Activated T-helper 1 cell treated with anti-CD3 and anti-CD28 coated beads, Interleukin-12 subunit alpha, Interleukin-12 subunit beta, Interleukin-2, Interleukin-4 antibody, amounts not matched to agents 30 ng/mL and 10 ng/mL and 1 ng/mL, durations not matched to agents 14 hours and 24 hours and 36 hours (primary cell): ENCODE data around the gene DOCK1. TPM values are rescaled to one million over a fixed set of nuclear protein-coding genes. Genes with fewer than 3 reads are reported as not detected.
A peak's percentile ranks its signal among the peaks of the same experiment; 100 is the strongest.
"Not testable (repeated sequence)": the region's sequence is repeated elsewhere in the genome, so short reads cannot be mapped to it uniquely, and the experiment has no call there.

ENCODE experiments used
- DNase-seq: peaks from one replicate; pipeline ENCODE4 v3.0.0; 2021; ENCODE audit warnings: low spot score
- H3K27ac Mint-ChIP-seq: one replicate; pipeline ENCODE4 v1.8.0; 2021; ENCODE audit warnings: mild to moderate bottlenecking, mixed read lengths
- H3K27me3 Mint-ChIP-seq: one replicate; pipeline ENCODE4 v1.8.0; 2022; ENCODE audit warnings: mild to moderate bottlenecking, moderate library complexity, mixed read lengths; ENCODE audit not compliant: insufficient read depth
- H3K36me3 Mint-ChIP-seq: one replicate; pipeline ENCODE4 v1.8.0; 2021; ENCODE audit warnings: low read depth, mixed read lengths
- H3K4me1 Mint-ChIP-seq: one replicate; pipeline ENCODE4 v1.8.0; 2021; ENCODE audit warnings: low read depth, mixed read lengths
- H3K4me3 Mint-ChIP-seq: one replicate; pipeline ENCODE4 v1.8.0; 2021; ENCODE audit warnings: mild to moderate bottlenecking, moderate library complexity, mixed read lengths
- H3K9me3 Mint-ChIP-seq: one replicate; pipeline ENCODE4 v1.8.0; 2021; ENCODE audit warnings: mixed read lengths
- intact Hi-C: fragments of 100-400 bp; cut with micrococcal nuclease; formaldehyde crosslinking; loops from one replicate; pipeline ENCODE4 v1.15.1; 2024
- total RNA-seq: library from RNA; stranded (reverse); gene quantifications from 2 replicates; pipeline ENCODE4 v1.2.3, GENCODE V29; 2022

Gene DOCK1
- total RNA-seq, 1 donor from 2014 or later: 0.75 TPM

- no peaks in the 10 kb centered on the region for H3K4me1 Mint-ChIP-seq
- peaks cover 9% of the 10 kb centered on the region for H3K9me3 Mint-ChIP-seq
- H3K27me3 Mint-ChIP-seq: peaks cover 20% of the 10 kb centered on the region
- no peak overlapping the region for H3K4me3 Mint-ChIP-seq
- DNase-seq: no peak
- no peaks in the 10 kb centered on the region for H3K36me3 Mint-ChIP-seq
- intact Hi-C loops: no loop called here
- no peak overlapping the region for H3K27ac Mint-ChIP-seq
Measured at GRCh38 chr10:127283017-127283416, 377.8 kb downstream of the DOCK1 start.

- no peaks in the 10 kb centered on the region for H3K36me3 Mint-ChIP-seq
- intact Hi-C loops: no loop called here
- DNase-seq: no peak
- no peaks in the 10 kb centered on the region for H3K4me1 Mint-ChIP-seq
- H3K9me3 Mint-ChIP-seq: peaks cover 11% of the 10 kb centered on the region
- H3K27me3 Mint-ChIP-seq: peaks cover 18% of the 10 kb centered on the region
- no peak overlapping the region for H3K4me3 Mint-ChIP-seq
- no peak overlapping the region for H3K27ac Mint-ChIP-seq
Measured at GRCh38 chr10:127283576-127283975, 378.3 kb downstream of the DOCK1 start.

- no peak for DNase-seq
- Mint-ChIP-seq H3K27ac (no peak overlapping the region), H3K4me3 (no peak overlapping the region), H3K9me3 (peaks cover 19% of the 10 kb centered on the region), H3K4me1 (peaks cover 33% of the 10 kb centered on the region), H3K27me3 (peaks cover 26% of the 10 kb centered on the region), H3K36me3 (no peaks in the 10 kb centered on the region)
- intact Hi-C loops: no loop called here
Measured at GRCh38 chr10:127290850-127291249, 385.6 kb downstream of the DOCK1 start.

DNA sequence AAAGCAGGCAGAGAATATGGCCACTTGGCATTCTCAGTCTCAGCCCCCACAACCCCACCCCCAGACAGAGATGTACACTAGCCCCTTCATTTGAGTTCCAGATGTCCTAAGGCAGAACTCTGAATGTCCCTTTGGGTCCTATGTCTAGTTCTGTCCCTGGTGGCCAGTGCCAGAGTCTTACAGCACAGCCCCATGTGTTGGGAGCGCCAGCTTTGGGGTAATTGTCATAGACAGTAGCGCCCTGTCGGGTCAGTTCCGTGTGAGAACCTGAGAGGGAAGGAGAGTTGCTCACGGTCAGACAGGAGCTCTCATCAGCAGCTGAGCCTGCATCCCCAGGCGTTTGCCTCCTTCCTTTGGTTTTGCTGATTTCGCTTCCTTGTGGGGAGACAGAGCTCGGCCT is 386.1 kb downstream of the DOCK1 start:
- intact Hi-C loops: no loop called here
- no peak for DNase-seq
- Mint-ChIP-seq H3K4me1 (peaks cover 38% of the 10 kb centered on the region), H3K4me3 (no peak overlapping the region), H3K27me3 (peaks cover 29% of the 10 kb centered on the region), H3K9me3 (peaks cover 19% of the 10 kb centered on the region), H3K27ac (no peak overlapping the region), H3K36me3 (no peaks in the 10 kb centered on the region)

DNA sequence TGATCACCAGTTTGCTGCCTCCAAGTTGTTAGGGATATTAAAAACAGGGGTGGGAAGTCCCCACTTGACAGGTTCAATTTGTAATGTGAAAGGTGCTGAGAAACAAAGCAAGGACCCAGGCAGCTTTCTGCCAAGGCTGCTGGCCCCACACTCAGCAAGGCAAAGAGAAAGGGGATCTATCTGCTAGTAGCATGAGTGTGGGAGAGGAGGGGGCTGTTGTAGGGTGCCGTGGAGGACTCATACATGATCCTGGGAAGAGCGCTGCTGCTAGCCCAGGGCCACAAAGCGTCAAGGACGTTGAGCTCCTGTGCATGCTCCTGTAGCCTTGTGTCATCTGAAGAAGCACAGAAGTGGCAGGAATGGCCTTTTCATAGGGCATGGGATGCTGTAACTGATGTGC is 387.7 kb downstream of the DOCK1 start:
- intact Hi-C loops: no loop called here

GRCh38 chr10:127293640-127294039 is 388.4 kb downstream of the DOCK1 start:
- intact Hi-C loops: no loop called here
- H3K27ac Mint-ChIP-seq: peak overlapping the region; percentile 20

More for the DNA sequence above, 387.7 kb downstream of the DOCK1 start:
- Mint-ChIP-seq H3K4me1 (peaks cover 41% of the 10 kb centered on the region), H3K9me3 (peaks cover 12% of the 10 kb centered on the region), H3K36me3 (no peaks in the 10 kb centered on the region), H3K27ac (no peak overlapping the region), H3K4me3 (no peak overlapping the region), H3K27me3 (peaks cover 35% of the 10 kb centered on the region)
- no peak for DNase-seq

GRCh38 chr10:127296696-127297095 is 391.5 kb downstream of the DOCK1 start:
- intact Hi-C loops: no loop called here
- no peaks in the 10 kb centered on the region for H3K9me3 Mint-ChIP-seq

More at GRCh38 chr10:127293640-127294039, 388.4 kb downstream of the DOCK1 start:
- peaks cover 36% of the 10 kb centered on the region for H3K27me3 Mint-ChIP-seq
- peak overlapping the region; percentile 23 for H3K4me3 Mint-ChIP-seq
- H3K4me1 Mint-ChIP-seq: peaks cover 41% of the 10 kb centered on the region
- peaks cover 8% of the 10 kb centered on the region for H3K9me3 Mint-ChIP-seq
- H3K36me3 Mint-ChIP-seq: no peaks in the 10 kb centered on the region
- peak; percentile 73 for DNase-seq

DNA sequence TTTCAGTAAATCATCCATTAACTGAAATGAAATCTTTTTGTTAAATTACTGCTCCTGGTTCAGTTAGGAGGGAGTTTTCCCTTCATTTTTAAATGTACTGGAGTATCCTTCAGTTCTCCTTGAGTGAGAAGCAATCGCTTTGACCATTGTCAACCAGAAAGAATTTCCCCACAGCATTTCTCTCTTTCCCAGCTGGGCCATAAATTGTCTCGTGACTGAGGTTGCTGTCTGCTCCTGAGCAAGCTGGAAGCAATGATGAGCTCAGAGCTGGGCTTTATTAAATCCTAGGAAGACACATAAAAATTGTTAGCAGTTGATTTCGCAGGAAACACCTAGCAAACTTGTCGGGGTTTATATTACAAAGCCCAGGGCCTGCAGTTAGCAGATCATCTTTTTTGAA is 393.2 kb downstream of the DOCK1 start:
- H3K27ac Mint-ChIP-seq: no peak overlapping the region
- peaks cover 29% of the 10 kb centered on the region for H3K27me3 Mint-ChIP-seq
- H3K4me1 Mint-ChIP-seq: peaks cover 28% of the 10 kb centered on the region
- H3K36me3 Mint-ChIP-seq: no peaks in the 10 kb centered on the region
- intact Hi-C loops: no loop called here
- no peaks in the 10 kb centered on the region for H3K9me3 Mint-ChIP-seq
- no peak overlapping the region for H3K4me3 Mint-ChIP-seq
- no peak for DNase-seq

More at GRCh38 chr10:127296696-127297095, 391.5 kb downstream of the DOCK1 start:
- no peak for DNase-seq
- Mint-ChIP-seq H3K27me3 (peaks cover 31% of the 10 kb centered on the region), H3K4me1 (peaks cover 41% of the 10 kb centered on the region), H3K27ac (no peak overlapping the region), H3K36me3 (no peaks in the 10 kb centered on the region), H3K4me3 (no peak overlapping the region)

DNA sequence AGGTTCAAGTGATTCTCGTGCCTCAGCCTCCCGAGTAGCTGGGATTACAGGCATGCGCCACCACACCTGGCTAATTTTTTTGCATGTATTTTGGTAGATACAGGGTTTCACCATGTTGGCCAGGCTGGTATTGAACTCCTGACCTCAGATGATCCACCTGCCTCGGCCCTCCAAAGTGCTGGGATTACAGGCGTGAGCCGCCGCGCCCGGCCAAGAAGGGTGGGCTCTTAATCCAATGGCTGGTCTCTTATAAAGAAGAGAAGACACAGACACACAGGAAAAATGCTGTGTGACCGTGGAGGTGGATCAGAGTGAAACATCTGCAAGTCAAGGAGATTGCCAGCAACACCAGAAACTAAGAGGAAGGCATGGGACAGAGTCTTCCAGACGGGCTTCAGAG is 394.0 kb downstream of the DOCK1 start:
- Mint-ChIP-seq H3K4me1 (peaks cover 20% of the 10 kb centered on the region), H3K27me3 (peaks cover 29% of the 10 kb centered on the region)
- H3K4me3 Mint-ChIP-seq, H3K36me3 Mint-ChIP-seq, H3K9me3 Mint-ChIP-seq, H3K27ac Mint-ChIP-seq, DNase-seq, intact Hi-C loops: not testable (repeated sequence)

DNA sequence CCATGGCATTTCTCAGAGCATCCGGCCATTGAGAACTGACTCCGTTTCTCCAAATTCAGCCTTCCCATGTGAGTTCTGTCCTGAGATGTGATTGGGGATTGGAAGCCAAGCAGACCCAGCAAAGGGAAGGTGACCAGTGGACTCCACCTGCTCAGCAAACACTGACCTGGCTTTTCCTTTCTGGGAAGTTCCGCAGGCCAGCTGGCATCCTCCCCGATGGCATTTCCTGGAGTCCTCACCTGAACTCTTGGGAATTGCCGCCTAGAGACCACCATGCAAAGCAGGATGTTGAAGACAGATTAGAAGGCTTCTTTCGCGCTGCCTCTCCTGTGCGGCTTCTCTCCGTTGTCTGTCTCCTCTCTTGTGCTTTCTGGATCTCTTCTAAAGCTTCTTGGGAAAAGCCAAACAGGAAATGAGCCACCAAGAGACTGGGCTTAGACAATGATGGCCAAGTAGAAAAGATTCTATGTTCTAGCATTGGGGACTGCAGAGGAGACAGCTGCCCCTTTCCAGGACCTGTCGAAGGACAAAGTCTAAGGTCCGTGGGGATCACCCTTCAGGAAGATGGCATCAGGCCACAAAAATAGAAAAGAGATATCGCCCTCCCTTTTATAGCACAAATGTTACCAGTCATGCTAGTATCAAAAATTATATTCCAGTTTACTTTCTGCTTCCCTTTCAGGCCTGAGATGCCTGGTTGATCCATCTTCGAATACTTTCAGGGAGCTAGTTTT is 394.9 kb downstream of the DOCK1 start:
- DNase-seq: no peak
- no peak overlapping the region for H3K4me3 Mint-ChIP-seq
- H3K27ac Mint-ChIP-seq: no peak overlapping the region
- peaks cover 15% of the 10 kb centered on the region for H3K4me1 Mint-ChIP-seq
- H3K27me3 Mint-ChIP-seq: peaks cover 29% of the 10 kb centered on the region
- H3K9me3 Mint-ChIP-seq: no peaks in the 10 kb centered on the region
- intact Hi-C loops: no loop called here
- no peaks in the 10 kb centered on the region for H3K36me3 Mint-ChIP-seq

- H3K9me3 Mint-ChIP-seq: no peaks in the 10 kb centered on the region
- peaks cover 7% of the 10 kb centered on the region for H3K4me1 Mint-ChIP-seq
- H3K36me3 Mint-ChIP-seq: no peaks in the 10 kb centered on the region
- H3K27me3 Mint-ChIP-seq: peaks cover 27% of the 10 kb centered on the region
- intact Hi-C loops: no loop called here
- no peak overlapping the region for H3K4me3 Mint-ChIP-seq
- no peak for DNase-seq
- H3K27ac Mint-ChIP-seq: no peak overlapping the region
Measured at GRCh38 chr10:127300868-127301321, 395.7 kb downstream of the DOCK1 start.

GRCh38 chr10:127302343-127302742 is 397.1 kb downstream of the DOCK1 start:
- H3K27me3 Mint-ChIP-seq: peaks cover 17% of the 10 kb centered on the region
- no peak overlapping the region for H3K27ac Mint-ChIP-seq
- intact Hi-C loops: no loop called here
- H3K4me3 Mint-ChIP-seq: no peak overlapping the region
- H3K4me1 Mint-ChIP-seq: no peaks in the 10 kb centered on the region
- no peaks in the 10 kb centered on the region for H3K9me3 Mint-ChIP-seq
- no peaks in the 10 kb centered on the region for H3K36me3 Mint-ChIP-seq
- DNase-seq: no peak

GRCh38 chr10:127303105-127303504 is 397.9 kb downstream of the DOCK1 start:
- peaks cover 14% of the 10 kb centered on the region for H3K27me3 Mint-ChIP-seq

More at GRCh38 chr10:127303105-127303504, 397.9 kb downstream of the DOCK1 start:
- Mint-ChIP-seq H3K4me3 (no peak overlapping the region), H3K9me3 (no peaks in the 10 kb centered on the region), H3K4me1 (no peaks in the 10 kb centered on the region), H3K36me3 (no peaks in the 10 kb centered on the region), H3K27ac (no peak overlapping the region)
- intact Hi-C loops: no loop called here
- DNase-seq: no peak
